AG04449 (cell line): ENCODE data around the gene IL5RA.

Experiments used
- CTCF ChIA-PET: fragments of 350-600 bp; formaldehyde crosslinking; extraction: SDS; loops from one replicate; lab custom pipeline; 2021; ENCODE audit warnings: antibody characterized with exemption; lab: Yijun Ruan, JAX
- POLR2A ChIA-PET: fragments of 400-600, 350-600 bp; formaldehyde crosslinking; extraction: SDS; loops from one replicate; lab custom pipeline; 2020; ENCODE audit warnings: antibody characterized with exemption, inconsistent platforms; lab: Yijun Ruan, JAX
- DNase-seq: peaks from one replicate; pipeline ENCODE4 v3.0.0-alpha.2; 2010; ENCODE audit warnings: low read depth, low spot score
- H3K4me3 ChIP-seq: 2 replicates; pipeline ENCODE4 v1.5.1; 2011; ENCODE audit warnings: low read depth, mild to moderate bottlenecking, control low read depth, low read length
- CTCF ChIP-seq: IDR thresholded peaks from one replicate; pipeline ENCODE4 v1.5.1; 2011; ENCODE audit warnings: mild to moderate bottlenecking, moderate library complexity, low read length, control low read depth, inconsistent platforms; ENCODE audit not compliant: insufficient read depth; ENCODE audit errors: missing control alignments

Gene IL5RA

GRCh38 chr3:3065876-3066275 lies 44.3 kb downstream of the IL5RA start:
- CTCF ChIA-PET: no interaction called here
- no peak for TF ChIP-seq CTCF
- DNase-seq: no peak
- POLR2A ChIA-PET: no interaction called here
- H3K4me3 ChIP-seq: no peak overlapping the region

GRCh38 chr3:3064297-3064696 lies 45.9 kb downstream of the IL5RA start:
- no peak for TF ChIP-seq CTCF
- POLR2A ChIA-PET: no interaction called here
- no peak for DNase-seq
- CTCF ChIA-PET: no interaction called here
- no peak overlapping the region for H3K4me3 ChIP-seq

- TF ChIP-seq CTCF: no peak
- no peak for DNase-seq
- H3K4me3 ChIP-seq: no peak overlapping the region
- POLR2A ChIA-PET: no interaction called here
- CTCF ChIA-PET: no interaction called here
Observed at GRCh38 chr3:3059645-3060044, 50.5 kb downstream of the IL5RA start.

- POLR2A ChIA-PET: no interaction called here
- no peak overlapping the region for H3K4me3 ChIP-seq
- CTCF ChIA-PET: no interaction called here
- no peak for TF ChIP-seq CTCF
- DNase-seq: no peak
Observed at GRCh38 chr3:3053974-3054373, 56.2 kb downstream of the IL5RA start.

- ChIA-PET CTCF (no interaction called here), POLR2A (no interaction called here)
- no peak for TF ChIP-seq CTCF
- no peak for DNase-seq
- no peak overlapping the region for H3K4me3 ChIP-seq
Observed at GRCh38 chr3:3038201-3038991, 71.8 kb downstream of the IL5RA start.

GRCh38 chr3:3037156-3037555 lies 73.0 kb downstream of the IL5RA start:
- ChIA-PET CTCF (no interaction called here), POLR2A (no interaction called here)
- no peak overlapping the region for H3K4me3 ChIP-seq
- TF ChIP-seq CTCF: no peak
- no peak for DNase-seq
